GM19324 (cell line): Measurements from ENCODE around the gene GARIN5A.
"Not testable (repeated sequence)": the region's sequence is repeated elsewhere in the genome, so short reads cannot be mapped to it uniquely, and the experiment has no call there.

Experiments
- ATAC-seq: cut with Tn5 transposase; IDR thresholded peaks from one replicate; pipeline ENCODE4 v1.9.1; 2021; ENCODE audit warnings: mild to moderate bottlenecking, moderate library complexity; ENCODE audit not compliant: unreplicated experiment, low FRiP score

Gene GARIN5A

DNA sequence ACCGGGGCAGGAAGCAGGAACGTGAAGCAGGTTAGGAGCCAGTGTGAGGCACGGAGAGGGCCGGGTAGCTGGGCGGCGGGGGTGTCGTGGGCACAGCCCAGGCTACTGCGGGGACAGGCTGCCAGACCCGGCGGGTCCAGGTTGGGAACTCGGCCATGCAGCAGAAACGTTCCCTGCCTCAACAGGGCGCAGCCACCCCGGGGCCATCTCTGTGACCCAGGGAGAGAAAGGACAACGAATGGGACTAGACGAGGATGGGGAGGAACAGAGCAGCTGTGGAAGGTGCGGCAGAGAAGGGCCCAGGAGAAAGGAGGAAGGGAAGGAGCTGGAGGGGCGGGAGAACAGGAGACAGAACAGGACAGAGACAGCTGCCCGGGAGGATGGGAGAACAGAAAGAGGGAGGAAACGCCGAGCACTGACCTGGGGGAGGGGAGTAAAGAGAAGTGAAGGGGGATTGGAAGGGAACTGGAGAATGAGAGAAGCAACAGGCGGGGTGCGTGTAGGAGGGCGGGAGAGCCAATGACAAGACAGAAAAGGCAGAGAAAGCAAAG, 12.9 kb upstream of the GARIN5A start:
- ATAC-seq, result no peak

DNA sequence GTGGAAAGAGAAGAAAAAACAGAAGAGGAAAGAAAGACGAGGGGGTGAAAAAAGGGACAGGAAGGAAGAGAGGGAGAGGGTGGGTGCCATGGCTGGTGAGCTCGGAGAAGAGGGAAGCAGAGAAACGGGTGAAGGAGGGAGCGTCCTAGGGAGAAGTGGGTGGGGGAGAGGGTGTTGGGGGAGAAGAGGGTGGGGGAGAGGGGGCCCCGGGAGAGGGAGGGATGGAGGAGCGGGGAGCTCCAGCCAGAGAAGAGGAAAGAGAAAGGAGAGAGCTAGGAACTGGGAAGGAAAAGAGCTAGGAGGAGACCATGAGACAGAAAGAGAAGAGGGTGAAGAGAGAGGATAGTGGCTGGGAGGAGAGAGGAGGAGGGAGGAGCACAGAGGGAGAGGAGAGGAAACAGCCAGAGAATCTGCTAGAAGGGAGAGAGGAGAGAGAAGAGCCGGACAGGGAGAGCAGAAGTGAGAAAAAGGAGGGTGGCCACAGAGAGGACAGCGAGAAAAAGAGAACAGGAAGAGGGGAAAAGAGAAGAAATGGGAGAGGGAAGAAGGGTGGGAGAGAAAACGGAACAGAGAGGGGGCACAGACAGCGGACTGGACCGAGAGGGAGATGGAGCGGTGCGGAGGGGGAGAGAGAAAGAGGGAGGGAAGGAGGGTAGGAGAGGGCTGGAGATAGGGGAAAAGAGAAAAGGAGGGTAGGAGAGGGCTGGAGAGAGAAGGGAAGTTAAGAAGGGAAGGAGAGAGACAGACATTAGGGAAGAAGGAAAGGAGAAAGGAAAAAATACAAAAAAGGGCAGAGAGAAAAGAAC, 11.9 kb upstream of the GARIN5A start:
- no peak for ATAC-seq

DNA sequence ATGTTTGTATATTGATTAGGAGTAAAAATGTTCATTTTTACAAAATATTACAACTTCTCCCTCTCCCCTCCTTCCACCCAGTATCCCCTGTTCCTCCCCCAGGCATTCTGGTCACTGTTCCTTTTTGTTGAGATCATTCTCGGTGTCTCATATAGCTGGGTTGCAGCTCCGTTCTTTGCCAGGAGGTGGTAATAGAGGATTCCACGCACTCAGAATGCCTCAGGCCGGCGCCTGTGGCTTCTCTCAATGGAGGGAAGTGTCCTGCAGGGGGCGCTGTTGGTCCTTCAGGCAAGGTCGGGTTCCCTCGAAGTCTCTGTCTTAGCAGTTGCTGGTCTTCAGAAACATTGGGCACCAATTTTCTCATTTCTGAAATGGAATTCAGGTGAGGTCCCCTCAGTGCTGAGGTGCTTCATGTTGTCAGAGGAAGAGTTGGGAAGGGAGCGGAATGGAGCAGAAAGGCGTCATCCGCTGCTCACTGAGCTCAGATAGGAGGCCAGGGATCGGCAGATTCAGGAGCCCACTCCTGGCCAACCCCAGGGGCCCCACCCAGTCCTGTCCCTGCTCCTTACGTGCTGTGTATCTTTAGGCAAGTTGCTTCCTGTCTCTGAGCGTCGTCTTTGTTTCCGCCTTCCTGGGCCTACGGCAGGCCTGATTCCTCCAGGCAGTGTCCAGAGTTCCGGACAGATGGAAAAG, 10.3 kb upstream of the GARIN5A start:
- no peak for ATAC-seq

DNA sequence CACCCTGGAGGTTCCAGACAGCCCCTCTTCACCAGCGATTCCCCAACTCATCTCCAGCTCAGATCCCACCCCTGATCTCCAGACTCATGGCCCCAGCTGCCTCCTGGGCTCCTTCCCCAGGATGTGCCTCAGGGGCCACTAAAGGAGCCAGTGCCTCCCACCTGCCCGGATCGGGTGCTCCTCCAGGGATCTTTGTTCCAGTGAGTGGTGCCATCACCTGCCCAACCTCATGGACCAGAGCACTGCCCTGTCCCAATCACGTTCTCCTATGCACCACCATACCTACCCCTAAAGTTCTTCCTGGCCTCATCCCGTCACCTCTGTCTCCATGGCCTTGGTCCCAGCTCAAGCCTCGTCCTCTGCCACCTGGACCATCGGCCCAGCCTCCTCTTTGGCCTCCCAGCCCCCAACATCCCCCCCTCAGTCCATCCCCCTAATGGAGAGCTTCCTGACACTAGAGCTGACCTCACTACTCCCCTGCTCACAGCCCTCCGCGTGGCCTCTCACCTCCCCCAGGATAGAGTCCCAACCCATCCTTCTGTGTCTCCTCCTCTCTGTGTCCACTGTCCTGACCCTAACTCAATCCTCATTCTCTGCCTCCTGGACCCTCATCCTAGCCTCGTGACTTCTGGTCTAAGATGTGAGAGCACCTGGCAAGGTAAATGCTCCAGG, 8.8 kb upstream of the GARIN5A start:
- no peak for ATAC-seq

DNA sequence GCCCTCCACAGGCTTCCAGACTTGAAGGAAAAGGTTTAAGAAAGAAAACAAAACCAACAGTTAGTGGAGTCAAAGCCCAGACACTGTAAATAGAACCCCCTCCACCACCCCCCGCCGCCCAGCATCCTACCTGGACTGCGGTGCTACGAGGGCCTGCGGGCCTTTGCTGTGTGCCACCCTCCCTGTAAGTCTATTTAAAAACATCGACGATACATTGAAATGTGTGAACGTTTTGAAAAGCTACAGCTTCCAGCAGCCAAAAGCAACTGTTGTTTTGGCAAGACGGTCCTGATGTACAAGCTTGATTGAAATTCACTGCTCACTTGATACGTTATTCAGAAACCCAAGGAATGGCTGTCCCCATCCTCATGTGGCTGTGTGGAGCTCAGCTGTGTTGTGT, 6.3 kb upstream of the GARIN5A start:
- no peak for ATAC-seq

DNA sequence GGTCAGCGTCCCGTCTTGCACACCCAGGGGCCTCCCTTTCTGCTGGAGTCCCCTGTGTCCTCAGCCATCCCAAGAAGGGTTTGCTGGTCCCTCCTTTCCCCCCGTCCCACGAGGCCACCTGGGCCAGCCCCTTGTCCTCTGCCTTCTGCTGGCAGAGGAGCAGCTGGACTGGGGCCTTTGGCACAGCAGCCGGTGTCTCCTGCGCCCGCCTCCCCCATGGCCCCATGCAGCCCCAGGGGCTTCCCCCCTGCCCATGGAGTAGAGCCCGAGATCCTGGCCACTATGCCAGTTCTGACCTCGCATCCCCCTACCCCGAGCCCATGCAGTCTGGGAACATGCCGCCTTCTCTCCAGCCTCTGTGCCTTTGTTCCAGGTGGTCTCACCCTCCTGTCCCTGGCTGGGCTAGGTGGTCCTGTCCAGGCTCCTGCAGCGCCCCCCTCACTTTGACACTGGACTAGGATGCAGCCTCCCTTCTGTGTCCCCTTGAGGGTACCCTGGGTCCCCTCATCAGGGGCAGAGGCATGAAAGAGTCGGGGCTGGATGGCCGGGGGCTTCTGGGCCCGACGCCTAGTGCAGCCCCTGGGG, 5.7 kb upstream of the GARIN5A start:
- no peak for ATAC-seq

DNA sequence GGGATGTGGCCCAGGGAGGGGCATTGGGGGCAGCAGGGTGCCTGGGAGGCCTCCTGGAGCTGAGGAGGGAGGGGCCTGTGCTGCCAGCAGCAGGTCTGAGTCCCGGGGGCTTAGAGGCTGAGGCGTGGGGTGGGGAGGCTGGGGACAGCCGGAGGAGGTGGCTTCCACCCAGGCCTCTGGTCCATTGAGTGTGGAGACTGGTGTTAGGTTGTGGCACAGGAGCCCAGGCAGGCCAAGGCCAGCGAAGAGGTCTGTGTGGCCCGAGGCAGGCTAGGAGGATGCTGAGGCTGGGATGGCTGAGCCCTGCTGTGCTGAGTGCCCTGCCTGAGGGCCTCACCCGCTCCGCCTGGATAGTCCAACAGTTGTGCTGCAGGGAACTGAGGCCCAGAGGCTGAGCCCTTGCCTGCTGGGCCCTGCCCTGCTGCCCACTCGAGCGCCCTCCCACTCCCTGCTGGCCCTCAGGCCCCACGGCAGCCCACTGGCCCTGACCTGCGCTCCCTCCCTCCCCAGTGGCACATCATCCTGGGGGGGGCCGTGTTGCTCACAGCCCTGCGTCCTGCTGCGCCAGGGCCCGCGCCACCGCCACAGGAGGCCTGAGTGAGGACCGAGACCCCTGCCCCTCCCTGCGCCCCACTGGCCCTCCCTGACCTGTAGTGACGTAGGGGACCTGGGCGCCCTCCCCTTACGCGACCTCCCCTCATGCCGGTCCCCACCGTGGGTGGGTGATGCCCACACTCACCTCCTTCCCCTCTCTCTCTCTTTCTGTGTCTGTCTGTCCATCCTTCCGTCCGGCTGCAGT, 4.9 kb upstream of the GARIN5A start:
- ATAC-seq, result no peak

DNA sequence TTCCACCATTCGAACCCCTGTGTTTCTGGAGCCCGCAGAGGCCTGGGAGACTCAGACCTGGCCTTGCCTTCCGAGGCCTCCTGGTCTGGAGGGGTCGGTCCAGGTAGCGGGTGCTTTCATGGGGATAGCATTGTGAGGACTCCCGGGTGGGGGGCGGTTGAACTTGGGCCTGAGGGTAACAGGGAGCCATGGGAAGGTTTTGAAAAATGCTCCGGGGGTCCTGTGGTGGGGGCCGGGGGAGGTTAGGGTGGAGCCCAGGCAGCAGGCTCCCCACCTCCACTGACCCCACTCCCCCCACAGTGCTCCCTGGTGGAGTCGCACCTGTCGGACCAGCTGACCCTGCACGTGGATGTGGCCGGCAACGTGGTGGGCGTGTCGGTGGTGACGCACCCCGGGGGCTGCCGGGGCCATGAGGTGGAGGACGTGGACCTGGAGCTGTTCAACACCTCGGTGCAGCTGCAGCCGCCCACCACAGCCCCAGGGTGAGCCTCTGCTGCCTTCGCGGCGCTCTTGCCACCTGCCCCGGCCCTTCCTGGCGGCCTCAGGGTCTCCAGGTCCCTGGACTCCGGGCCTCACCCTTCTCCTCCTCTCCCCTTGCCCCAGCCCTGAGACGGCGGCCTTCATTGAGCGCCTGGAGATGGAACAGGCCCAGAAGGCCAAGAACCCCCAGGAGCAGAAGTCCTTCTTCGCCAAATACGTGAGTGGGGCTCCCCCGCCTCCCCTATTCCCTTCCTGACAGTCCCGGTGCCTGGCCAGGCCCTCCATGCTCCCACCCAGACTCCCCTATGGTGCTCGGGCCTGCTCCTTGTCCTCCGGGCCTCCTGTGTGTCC, 3.8 kb upstream of the GARIN5A start:
- ATAC-seq, result no peak

DNA sequence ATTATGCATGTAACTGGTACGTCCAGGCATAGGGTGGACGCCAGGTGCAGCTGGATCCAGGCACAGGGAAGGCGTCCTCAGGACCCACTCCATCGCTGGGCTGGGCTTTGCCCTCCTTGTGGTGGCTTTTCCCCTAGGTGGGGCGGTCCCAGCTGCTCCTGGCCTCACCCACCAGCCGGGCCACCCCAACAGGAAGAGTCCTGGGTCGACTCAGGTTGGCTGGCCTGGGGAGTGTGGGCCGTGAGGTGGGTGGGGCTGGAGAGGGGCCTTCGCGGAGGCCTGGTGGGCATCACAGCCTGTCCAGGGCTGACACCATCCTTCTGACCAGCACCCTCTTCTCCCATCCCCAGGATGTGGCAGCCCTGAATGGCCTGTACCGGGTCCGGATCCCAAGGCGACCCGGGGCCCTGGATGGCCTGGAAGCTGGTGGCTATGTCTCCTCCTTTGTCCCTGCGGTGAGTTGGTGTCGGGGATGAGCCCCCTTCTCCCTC, 3.2 kb upstream of the GARIN5A start:
- ATAC-seq, result no peak

DNA sequence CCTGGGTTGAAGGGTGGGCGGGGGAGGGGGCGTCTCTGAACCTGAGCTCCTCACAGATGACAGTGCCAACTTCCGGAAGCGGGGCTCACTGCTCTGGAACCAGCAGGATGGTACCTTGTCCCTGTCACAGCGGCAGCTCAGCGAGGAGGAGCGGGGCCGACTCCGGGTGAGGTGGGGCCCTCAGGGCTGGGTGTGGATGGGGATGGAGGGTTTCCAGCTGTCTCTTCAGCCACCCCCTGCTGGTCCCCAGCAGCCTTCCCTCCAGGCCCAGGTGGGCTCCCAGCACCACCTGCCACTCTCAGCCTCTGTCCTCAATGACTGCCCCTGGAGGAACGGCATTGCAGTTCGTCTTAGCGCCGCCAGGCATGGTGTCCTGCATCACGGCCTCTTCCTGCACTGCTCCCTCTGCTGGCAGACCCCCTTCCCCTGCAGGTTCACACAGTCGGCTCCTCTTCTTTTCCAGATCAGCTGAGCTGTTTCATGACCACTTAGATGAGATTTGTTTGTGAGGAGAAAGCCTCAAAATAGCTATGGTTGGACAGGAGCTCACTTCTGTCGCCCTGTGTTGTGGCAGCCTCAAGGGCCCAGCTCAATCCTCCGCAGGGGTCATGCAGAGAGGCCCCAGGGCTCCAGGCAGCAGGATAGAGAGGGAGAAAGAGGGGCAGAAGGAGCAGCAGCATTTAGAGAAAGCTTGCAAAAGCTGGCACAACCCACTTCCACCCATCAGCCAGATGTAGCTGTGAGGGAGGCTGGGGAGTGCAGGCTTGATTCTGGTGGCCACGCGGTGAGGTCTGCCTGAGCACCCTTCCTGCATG, 2.5 kb upstream of the GARIN5A start:
- no peak for ATAC-seq

DNA sequence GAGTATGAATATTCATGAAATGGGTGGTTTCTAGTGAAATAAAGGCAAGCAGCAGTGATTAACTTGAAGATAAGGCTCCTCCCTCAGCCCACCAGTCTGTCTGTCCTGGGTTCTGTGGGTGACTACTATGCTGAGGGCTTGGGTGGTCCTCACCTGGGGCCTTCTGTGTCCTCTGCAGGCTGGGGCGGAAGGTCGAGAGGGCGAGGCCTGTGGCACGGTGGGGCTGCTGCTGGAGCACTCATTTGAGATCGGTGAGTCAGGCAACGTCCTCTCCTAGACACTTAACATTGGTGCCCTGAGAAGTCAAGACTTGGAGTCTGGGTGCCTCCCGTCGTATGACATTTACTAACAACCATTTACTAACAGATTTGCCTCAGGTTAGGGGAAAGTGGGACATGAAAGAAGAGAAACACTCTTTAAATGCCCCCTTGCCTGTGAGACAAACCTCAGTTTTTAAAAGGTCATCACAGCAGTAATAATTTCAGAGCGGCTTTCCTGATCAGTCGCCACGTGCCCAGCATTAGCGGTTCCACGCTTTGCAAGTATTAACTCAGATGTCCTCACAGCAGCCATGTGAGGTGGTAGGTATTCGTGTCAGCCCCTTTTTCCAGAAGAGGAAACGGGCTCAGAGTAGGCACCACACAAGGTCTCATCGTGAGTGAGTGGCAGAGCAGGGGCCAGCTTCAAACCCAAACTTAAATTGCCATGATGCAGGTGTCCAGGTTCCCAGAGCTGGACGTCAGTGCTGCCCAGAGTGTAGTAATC, 1.3 kb upstream of the GARIN5A start:
- no peak for ATAC-seq

DNA sequence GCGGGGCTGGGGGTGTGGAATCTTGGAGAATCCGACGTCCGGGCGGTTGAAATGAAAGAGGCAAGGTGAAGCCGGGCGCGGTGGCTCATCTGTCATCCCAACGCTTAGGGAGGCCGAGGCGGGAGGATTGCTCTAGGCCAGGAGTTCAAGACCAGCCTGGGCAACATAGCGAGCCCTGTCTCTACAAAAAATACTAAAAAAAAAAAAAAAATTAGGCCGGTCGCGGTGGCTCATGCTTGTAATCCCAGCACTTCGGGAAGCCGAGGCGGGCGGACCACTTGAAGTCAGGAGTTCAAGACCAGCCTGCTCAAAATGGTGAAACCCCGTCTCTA, 225 bp upstream of the GARIN5A start:
- ATAC-seq, result no peak

DNA sequence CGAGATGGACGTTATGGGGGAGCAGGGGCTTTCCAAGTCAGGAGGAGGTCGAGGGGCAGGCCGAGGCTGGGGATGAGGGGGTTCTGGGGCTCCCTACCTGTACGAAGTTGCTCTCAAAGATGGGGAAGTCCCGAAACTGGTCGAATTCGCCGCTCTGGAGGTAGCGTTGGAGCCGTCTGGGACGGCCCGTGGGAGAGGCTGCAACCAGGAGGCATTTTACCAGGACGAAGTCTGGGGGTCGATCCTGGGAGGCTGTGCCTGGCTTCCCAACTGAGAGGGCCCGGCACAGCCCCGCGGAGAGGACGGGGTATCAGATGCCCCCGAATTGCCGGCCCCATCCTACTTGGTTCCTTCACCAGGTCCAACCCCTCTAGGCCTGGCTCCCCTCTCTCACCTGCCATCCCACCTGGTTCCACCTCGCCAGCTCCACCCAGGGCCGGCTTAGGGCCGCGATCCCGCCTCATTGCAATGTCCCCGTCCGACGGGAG, 868 bp downstream of the GARIN5A start:
- ATAC-seq, result peak; percentile 29

DNA sequence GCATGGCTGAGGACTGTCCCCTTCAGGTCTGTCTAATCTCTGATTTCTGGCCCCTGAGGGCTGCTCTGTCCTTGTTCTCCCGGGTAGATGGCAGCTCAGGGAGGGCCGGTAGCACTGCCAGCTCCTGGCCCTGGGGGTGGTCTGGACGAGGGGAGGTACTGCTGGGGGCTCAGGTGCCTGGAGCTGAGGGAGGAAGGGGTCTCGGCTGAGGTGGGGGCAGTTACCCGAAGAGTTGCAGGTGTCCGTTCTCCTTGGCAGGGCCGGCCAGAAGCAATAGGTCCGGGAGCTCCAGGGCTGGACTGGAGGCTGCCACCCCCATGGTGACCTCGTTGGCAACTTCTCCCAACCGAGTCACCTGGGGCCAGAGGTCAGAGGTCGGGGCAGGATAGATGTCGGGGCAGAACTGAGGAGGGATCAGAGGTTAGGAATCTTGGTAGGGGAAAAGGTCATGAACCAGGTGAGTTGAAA, 1.5 kb downstream of the GARIN5A start:
- ATAC-seq, result no peak

DNA sequence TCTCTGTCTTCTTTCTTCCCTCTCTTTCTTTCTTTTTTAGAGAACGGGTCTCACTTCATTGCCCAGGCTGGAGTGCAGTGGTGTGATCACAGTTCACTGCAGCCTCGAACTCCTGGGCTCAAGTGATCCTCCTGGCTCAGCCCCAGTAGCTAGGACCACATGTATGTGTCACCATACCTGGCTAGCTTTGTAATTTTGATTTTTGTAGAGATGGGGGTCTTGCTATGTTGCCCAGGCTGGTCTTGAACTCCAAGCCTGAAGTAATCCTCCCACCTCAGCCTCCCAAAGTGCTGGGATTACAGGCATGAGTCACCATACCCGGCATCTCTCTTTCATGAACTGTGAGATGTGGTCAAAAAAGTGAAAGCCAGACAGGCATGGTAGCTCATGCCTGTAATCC, 3.3 kb downstream of the GARIN5A start:
- ATAC-seq, result not testable (repeated sequence)

DNA sequence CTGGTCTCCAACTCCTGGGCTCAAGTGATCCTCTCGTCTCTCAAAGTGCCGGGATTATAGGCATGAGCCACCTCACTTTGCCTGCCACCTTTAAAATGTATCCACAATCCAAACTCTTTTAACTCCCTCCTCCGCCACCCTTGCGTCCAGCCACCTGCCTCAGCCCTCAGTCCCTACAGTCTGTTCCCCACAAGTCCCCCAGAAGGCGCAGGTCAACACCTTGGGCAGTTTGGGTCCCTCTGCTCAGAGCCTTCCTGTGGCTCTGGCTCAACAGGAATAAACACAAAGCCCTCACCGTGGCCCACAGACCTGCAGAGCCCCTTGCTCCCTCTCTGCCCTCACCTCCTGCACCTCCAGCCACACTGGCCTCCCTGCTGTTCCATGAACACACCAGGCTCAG, 7.8 kb downstream of the GARIN5A start:
- no peak for ATAC-seq

DNA sequence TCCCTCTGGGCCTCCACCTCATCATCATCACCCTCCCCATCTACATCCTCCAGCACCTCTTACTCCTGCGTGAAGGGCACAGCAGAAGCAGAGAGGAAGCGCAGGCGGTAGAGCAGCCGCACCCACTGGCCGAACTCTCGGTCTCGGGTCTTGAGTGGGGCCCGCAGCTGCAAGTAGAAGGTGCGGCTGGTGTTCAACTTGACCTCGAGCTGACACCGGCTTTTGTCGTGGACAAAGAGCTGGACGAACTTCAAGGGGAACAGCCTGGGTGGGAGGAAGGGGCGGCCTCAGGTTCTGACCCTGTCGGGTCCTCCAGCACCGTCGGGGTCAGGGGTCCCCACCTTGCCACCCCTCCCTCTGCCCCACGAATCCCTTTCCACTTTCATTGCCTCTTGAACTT, 9.1 kb downstream of the GARIN5A start:
- ATAC-seq, result no peak

DNA sequence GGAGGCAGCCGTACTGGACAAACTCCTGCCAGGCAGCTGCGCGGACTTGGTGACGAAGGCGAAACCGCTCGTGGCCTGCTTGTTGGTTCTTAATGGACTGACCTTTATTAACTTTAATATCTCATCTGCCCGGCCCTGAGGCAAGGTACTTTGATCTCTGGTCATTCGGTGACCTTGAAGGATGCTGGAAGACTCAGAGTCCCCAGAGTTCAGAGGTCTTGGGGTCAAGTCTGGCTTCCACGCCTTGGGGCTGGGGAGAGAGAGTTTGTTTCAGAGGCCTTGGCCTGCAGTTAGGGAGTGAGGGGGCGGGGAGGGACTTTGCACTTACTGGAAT, 10.0 kb downstream of the GARIN5A start:
- no peak for ATAC-seq
